Measurements from ENCODE around the gene LYRM1. TPM values are rescaled to one million over a fixed set of nuclear protein-coding genes. Genes with fewer than 3 reads are reported as not detected.

The LYRM1 gene
- total RNA-seq, 1 donor from 2014 or later, result 24.1 TPM

DNA sequence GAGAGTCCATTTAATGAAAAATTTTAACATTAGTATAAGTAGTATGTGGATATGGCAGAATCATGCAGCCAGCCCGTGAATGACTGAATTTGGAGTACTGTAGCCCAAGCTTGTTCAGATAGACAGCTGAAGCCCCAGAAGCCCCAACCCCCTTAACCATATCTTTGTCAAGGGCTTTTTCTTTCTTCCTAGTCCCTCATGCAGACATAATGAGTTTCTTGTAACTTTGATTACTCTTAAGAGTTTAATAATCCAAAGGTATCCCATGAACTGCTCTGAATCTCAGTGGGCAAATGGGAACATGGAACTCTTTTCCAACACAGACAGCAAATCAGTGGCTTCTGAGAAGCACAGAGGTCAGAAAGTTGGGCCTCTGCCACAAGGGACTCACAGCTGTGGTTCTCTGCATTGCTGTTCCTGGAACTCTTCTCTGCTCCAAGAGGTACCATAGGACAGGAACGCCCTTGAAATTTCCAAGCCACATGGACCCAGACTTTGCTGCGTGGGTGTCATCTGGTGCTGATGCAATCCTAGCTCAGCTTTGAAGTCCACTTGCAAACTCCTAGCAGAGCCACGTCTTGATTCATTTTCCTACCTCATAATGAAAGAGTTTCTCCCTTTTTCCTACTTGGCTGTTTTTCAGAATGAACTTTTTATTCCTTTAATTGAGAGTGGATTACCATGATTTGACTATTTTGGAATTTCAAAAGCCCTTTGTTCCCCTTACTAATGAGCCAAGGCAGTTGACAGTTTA is 18.1 kb downstream of the LYRM1 start:
- H3K27me3 Mint-ChIP-seq (ENCODE audit: low read depth, unreplicated experiment), result no peaks in the 10 kb centered on the region
- DNase-seq (ENCODE audit: low read depth), result peak; percentile 84
- H3K4me2 ChIP-seq (ENCODE audit: low read length), result no peak overlapping the region
- no peaks in the 10 kb centered on the region for H4K20me1 ChIP-seq (ENCODE audit: insufficient read depth, low read length)
- no peak overlapping the region for H3K4me3 ChIP-seq (ENCODE audit: insufficient read depth, low read depth, low read length)
- no peak overlapping the region for H2AFZ ChIP-seq (ENCODE audit: low read depth, low read length)
- peaks cover 14% of the 10 kb centered on the region for H3K36me3 Mint-ChIP-seq (ENCODE audit: low read depth, unreplicated experiment)
- H3K4me1 ChIP-seq (ENCODE audit: insufficient read depth, low read length), result peaks cover 10% of the 10 kb centered on the region
- no peaks in the 10 kb centered on the region for H3K9me3 Mint-ChIP-seq (ENCODE audit: unreplicated experiment)
- no peak overlapping the region for H3K9ac ChIP-seq (ENCODE audit: low read length)
- no peak overlapping the region for H3K27ac ChIP-seq (ENCODE audit: low read depth, low read length)
- peaks cover 9% of the 10 kb centered on the region for H3K4me1 Mint-ChIP-seq (ENCODE audit: low read depth, unreplicated experiment)
- H3K79me2 ChIP-seq (ENCODE audit: insufficient read depth, low read length), result no peaks in the 10 kb centered on the region
- H3K4me3 Mint-ChIP-seq (ENCODE audit: unreplicated experiment), result no peak overlapping the region
- H3K9me3 ChIP-seq (ENCODE audit: insufficient read depth, low read depth, low read length), result no peaks in the 10 kb centered on the region
- H3K27ac Mint-ChIP-seq (ENCODE audit: unreplicated experiment), result peak overlapping the region; percentile 12
- H3K36me3 ChIP-seq (ENCODE audit: insufficient read depth, low read length), result no peaks in the 10 kb centered on the region
- H3K27me3 ChIP-seq (ENCODE audit: insufficient read depth, low read length), result no peaks in the 10 kb centered on the region
- no peak for TF ChIP-seq CTCF (IDR thresholded peaks at IDR 0.05; ENCODE audit: insufficient read depth, low read depth, low read length)
- no peak for FAIRE-seq

DNA sequence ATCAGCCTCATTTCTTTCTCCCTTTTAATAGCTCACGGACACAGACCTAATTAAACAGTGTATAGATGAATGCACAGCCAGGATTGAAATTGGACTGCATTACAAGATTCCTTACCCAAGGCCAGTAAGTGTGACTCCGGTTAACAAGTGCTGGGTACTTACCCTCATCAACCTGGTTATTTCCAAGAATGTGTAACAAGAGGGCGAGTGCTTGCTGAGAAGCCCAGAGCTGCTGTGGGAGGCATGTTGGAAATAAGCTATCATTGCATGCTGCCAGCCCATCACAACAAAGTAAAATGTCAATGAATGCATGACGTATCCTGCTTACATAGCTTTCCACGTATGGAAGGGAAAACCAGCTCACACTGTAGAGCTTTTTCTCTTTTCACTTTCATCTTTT is 19.5 kb downstream of the LYRM1 start:
- DNase-seq (ENCODE audit: low read depth) (no peak), FAIRE-seq (no peak)
- Mint-ChIP-seq H3K4me3 (ENCODE audit: unreplicated experiment) (no peak overlapping the region), H3K9me3 (ENCODE audit: unreplicated experiment) (no peaks in the 10 kb centered on the region), H3K36me3 (ENCODE audit: low read depth, unreplicated experiment) (peaks cover 15% of the 10 kb centered on the region), H3K4me1 (ENCODE audit: low read depth, unreplicated experiment) (peaks cover 7% of the 10 kb centered on the region), H3K27ac (ENCODE audit: unreplicated experiment) (no peak overlapping the region), H3K27me3 (ENCODE audit: low read depth, unreplicated experiment) (no peaks in the 10 kb centered on the region)
- TF ChIP-seq EZH2 (IDR thresholded peaks at IDR 0.05; ENCODE audit: insufficient read depth, low read length) (no peak), CTCF (IDR thresholded peaks at IDR 0.05; ENCODE audit: insufficient read depth, low read depth, low read length) (no peak)
- Histone ChIP-seq H3K4me3 (ENCODE audit: insufficient read depth, low read depth, low read length) (no peak overlapping the region), H3K4me2 (ENCODE audit: low read length) (no peak overlapping the region), H3K79me2 (ENCODE audit: insufficient read depth, low read length) (no peaks in the 10 kb centered on the region), H3K27me3 (ENCODE audit: insufficient read depth, low read length) (no peaks in the 10 kb centered on the region), H3K9me3 (ENCODE audit: insufficient read depth, low read depth, low read length) (no peaks in the 10 kb centered on the region), H3K27ac (ENCODE audit: low read depth, low read length) (no peak overlapping the region), H3K36me3 (ENCODE audit: insufficient read depth, low read length) (no peaks in the 10 kb centered on the region), H3K9ac (ENCODE audit: low read length) (no peak overlapping the region), H3K4me1 (ENCODE audit: insufficient read depth, low read length) (peaks cover 5% of the 10 kb centered on the region), H4K20me1 (ENCODE audit: insufficient read depth, low read length) (no peaks in the 10 kb centered on the region), H2AFZ (ENCODE audit: low read depth, low read length) (no peak overlapping the region)

GRCh38 chr16:20920799-20921198 is 20.2 kb downstream of the LYRM1 start:
- Histone ChIP-seq H2AFZ (ENCODE audit: low read depth, low read length) (no peak overlapping the region), H4K20me1 (ENCODE audit: insufficient read depth, low read length) (no peaks in the 10 kb centered on the region), H3K9ac (ENCODE audit: low read length) (no peak overlapping the region), H3K27me3 (ENCODE audit: insufficient read depth, low read length) (no peaks in the 10 kb centered on the region), H3K79me2 (ENCODE audit: insufficient read depth, low read length) (no peaks in the 10 kb centered on the region), H3K4me3 (ENCODE audit: insufficient read depth, low read depth, low read length) (no peak overlapping the region), H3K36me3 (ENCODE audit: insufficient read depth, low read length) (no peaks in the 10 kb centered on the region), H3K4me2 (ENCODE audit: low read length) (no peak overlapping the region), H3K4me1 (ENCODE audit: insufficient read depth, low read length) (peaks cover 5% of the 10 kb centered on the region), H3K9me3 (ENCODE audit: insufficient read depth, low read depth, low read length) (no peaks in the 10 kb centered on the region), H3K27ac (ENCODE audit: low read depth, low read length) (no peak overlapping the region)
- Mint-ChIP-seq H3K9me3 (ENCODE audit: unreplicated experiment) (no peaks in the 10 kb centered on the region), H3K4me1 (ENCODE audit: low read depth, unreplicated experiment) (peaks cover 7% of the 10 kb centered on the region), H3K4me3 (ENCODE audit: unreplicated experiment) (no peak overlapping the region), H3K36me3 (ENCODE audit: low read depth, unreplicated experiment) (peaks cover 14% of the 10 kb centered on the region), H3K27ac (ENCODE audit: unreplicated experiment) (no peak overlapping the region), H3K27me3 (ENCODE audit: low read depth, unreplicated experiment) (no peaks in the 10 kb centered on the region)
- no peak for TF ChIP-seq CTCF (IDR thresholded peaks at IDR 0.05; ENCODE audit: insufficient read depth, low read depth, low read length)
- no peak for TF ChIP-seq EZH2 (IDR thresholded peaks at IDR 0.05; ENCODE audit: insufficient read depth, low read length)
- DNase-seq (ENCODE audit: low read depth), result no peak
- no peak for FAIRE-seq
